Measurements from ENCODE around the gene PDE6B.

Gene PDE6B

GRCh38 chr4:654871-655463 is 29.6 kb downstream of the PDE6B start:
- H3K4me3 ChIP-seq (ENCODE audit: low read length), result no peak overlapping the region
- no peak for TF ChIP-seq CTCF (IDR thresholded peaks at IDR 0.05; ENCODE audit: insufficient read depth, low read depth, low read length, missing control alignments)
- no peak for DNase-seq (ENCODE audit: low read depth)

DNA sequence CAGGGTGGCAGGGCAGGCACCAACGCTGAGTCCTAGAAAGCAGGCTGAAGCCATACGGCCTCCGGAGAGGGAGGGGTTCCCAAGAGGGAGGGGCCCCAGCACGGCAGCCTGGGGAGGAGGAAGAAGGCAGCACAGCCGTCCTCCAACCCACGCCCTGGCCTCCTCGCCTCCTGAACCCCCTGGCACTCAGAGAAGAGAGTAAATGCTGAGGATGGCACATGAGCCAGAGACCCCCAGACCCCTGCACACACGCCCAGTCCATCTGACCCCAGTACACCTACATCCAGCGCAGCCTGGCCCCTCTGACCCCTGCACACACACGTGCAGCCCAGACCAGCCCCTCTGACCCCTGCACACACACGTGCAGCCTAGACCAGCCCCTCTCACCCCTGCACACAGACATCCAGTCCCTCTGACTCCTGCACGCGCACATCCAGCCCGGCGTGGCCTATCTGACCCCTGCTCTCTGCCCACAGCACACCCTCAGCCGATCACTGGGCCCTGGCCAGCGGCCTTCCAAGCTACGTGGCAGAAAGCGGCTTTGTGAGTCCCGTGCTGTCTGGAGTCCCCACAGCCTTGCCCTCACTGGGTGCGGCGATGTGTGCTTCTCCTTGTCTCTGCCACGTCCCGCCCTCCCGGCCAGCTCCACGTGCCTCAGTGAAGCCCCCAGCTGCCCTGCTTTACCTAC is 30.2 kb downstream of the PDE6B start:
- no peak for DNase-seq (ENCODE audit: low read depth)
- H3K4me3 ChIP-seq (ENCODE audit: low read length), result no peak overlapping the region
- no peak for TF ChIP-seq CTCF (IDR thresholded peaks at IDR 0.05; ENCODE audit: insufficient read depth, low read depth, low read length, missing control alignments)

DNA sequence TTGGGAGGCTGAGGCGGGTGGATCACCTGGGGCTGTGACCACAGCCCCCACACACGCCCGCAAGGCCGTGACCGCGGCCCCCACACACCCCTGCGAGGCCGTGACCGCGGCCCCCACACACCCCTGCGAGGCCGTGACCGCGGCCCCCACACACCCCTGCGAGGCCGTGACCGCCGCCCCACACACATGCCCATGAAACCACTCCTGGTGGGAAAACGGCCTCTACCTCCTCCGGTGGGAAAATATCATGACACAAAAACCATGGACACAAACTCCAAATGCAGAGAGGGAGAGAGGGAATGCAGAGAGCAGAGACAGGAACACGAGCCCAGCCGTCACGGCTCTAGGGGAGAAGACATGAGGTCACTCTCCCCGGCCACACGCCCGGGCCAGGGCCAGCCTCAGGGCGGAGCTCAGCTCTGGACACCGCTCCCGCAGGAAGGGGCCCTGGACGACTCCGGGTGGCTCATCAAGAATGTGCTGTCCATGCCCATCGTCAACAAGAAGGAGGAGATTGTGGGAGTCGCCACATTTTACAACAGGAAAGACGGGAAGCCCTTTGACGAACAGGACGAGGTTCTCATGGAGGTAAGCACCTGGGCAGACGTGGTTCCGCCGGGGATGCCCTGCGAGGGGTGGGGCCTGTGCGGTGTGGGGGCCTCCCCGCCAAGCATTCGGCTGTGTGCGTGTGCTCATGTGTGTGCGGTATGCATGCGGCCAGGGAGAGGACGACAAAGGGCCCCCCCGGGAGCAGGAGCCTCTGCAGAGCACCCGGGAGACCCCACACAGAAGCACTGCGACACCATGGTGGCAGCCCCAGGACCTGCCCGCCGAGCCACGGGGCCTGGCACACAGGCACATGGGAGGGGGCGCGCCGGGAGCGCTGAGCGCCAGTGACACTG is 31.3 kb downstream of the PDE6B start:
- H3K4me3 ChIP-seq (ENCODE audit: low read length), result no peak overlapping the region
- no peak for TF ChIP-seq CTCF (IDR thresholded peaks at IDR 0.05; ENCODE audit: insufficient read depth, low read depth, low read length, missing control alignments)
- DNase-seq (ENCODE audit: low read depth), result no peak

- no peak for DNase-seq (ENCODE audit: low read depth)
- no peak for TF ChIP-seq CTCF (IDR thresholded peaks at IDR 0.05; ENCODE audit: insufficient read depth, low read depth, low read length, missing control alignments)
- no peak overlapping the region for H3K4me3 ChIP-seq (ENCODE audit: low read length)
Measured at GRCh38 chr4:657338-657833, 32.0 kb downstream of the PDE6B start.

DNA sequence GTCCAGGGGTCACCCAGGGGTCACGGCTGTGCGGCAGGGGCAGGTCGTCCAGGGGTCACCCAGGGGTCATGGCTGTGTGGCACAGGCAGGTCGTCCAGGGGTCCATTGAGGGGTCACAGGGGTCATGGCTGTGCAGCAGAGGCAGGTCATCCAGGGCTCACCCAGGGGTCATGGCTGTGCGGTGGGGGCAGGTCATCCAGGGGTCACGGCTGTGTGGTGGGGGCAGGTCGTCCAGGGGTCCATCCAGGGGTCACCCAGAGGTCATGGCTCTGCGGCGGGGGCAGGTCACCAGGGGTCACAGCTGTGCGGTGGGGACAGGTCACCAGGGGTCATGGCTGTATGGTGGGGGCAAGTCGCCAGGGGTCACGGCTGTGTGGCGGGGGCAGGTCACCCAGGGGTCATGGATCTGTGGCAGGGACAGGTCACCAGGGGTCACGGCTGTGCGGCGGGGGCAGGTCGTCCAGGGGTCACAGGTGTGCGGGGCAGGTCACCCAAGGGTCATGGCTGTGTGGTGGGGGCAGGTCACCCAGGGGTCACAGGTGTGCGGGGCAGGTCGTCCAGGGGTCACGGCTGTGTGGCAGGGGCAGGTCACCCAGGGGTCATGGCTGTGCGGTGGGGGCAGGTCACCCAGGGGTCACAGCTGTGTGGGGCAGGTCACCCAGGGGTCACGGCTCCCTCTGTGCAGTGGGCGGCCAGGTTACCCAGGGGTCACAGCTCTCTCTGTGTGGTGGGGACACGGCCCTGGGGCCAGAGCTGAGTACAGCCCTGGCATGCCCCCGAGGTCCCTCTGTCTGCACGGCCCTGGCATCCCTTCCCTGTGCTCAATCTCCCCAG is 32.7 kb downstream of the PDE6B start:
- DNase-seq (ENCODE audit: low read depth), result no peak
- TF ChIP-seq CTCF (IDR thresholded peaks at IDR 0.05; ENCODE audit: insufficient read depth, low read depth, low read length, missing control alignments), result no peak
- no peak overlapping the region for H3K4me3 ChIP-seq (ENCODE audit: low read length)

Measured in epithelial cell of esophagus (primary cell).